Erythroblast (primary cell): ENCODE data around the gene WASF2.

Experiments
- GATA1 ChIP-seq: IDR thresholded peaks from 2 replicates; pipeline ENCODE4 v1.6.1; 2011; ENCODE audit warnings: low read depth, mild to moderate bottlenecking, control low read depth, low read length, moderate library complexity
- POLR2A ChIP-seq: IDR thresholded peaks from 2 replicates; pipeline ENCODE4 v1.6.1; 2011; ENCODE audit warnings: mild to moderate bottlenecking, low read length

DNA sequence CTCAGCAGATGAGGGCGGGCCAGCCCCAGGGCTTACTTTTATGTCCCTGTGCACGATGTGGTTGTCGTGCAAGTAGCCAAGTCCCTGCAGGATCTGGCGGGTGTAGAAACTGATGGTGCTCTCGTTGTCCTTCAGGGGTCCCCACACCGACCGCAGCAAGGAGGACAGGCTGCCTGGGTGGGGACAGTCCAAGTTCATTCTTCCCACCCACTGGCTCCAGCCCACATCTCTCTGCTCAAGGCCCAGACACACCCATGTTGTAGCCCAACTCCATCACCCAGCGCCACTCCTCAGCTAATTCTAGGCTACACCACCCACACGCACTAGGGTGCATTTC, 130.2 kb downstream of the WASF2 start:
- no peak for TF ChIP-seq POLR2A
- no peak for TF ChIP-seq GATA1
